Spleen (tissue), 7 donors: ENCODE measurements around the gene TRIM7.
"Not testable (repeated sequence)": the region's sequence is repeated elsewhere in the genome, so short reads cannot be mapped to it uniquely, and the experiment has no call there.

Source experiments
- CTCF ChIP-seq, 11 experiments: fragments of 200-600 bp in 7 of 11; fragments of 450-650 bp in 4 of 11; sonication (generic) in 4 of 11; IDR thresholded peaks in 8 of 11; conservative IDR thresholded peaks in 3 of 11; 1 replicate in 7 of 11; 2 replicates in 4 of 11; pipeline versions ENCODE4 v1.4.0 to v1.8.0; 2016 to 2021; ENCODE audit warnings: antibody characterized with exemption in 11 of 11, inconsistent platforms in 4 of 11, mild to moderate bottlenecking in 1 of 11
- POLR2A ChIP-seq, 3 donors: fragments of 450-650 bp; IDR thresholded peaks; one replicate each; pipeline ENCODE4 v1.5.1; 2017; ENCODE audit warnings: antibody characterized with exemption in 3 of 3, mild to moderate bottlenecking in 1 of 3
- donor health status: DM: no; HTN: no; CAD: no; lungs with moderate emphysema.
- donor health status: DM: no; HTN: no; CAD: no.
- donor health status: DM: no; HTN: no; CAD: no.

GRCh38 chr5:181209006-181209405, 4.0 kb upstream of the TRIM7 start:
- TF ChIP-seq CTCF (IDR thresholded peaks at IDR 0.05 in 8 of 11, conservative IDR thresholded peaks at IDR 0.05 in 3 of 11); POLR2A (IDR thresholded peaks at IDR 0.05): not testable (repeated sequence)
